NOMO-1 (cell line): ENCODE measurements around the gene KCTD2.

ENCODE experiments used
- DNase-seq, 2 experiments: peaks; one replicate each; lab custom pipeline; 2025; ENCODE audit not compliant: unreplicated experiment in 2 of 2; lab: John Stamatoyannopoulos, UW

The KCTD2 gene

GRCh38 chr17:75075597-75076336 lies 28.7 kb downstream of the KCTD2 start:
- DNase-seq: no peak

GRCh38 chr17:75077072-75077495 lies 30.1 kb downstream of the KCTD2 start:
- DNase-seq: no peak

GRCh38 chr17:75077496-75078283 lies 30.7 kb downstream of the KCTD2 start:
- DNase-seq: peak; percentile 78 to 83

- DNase-seq: no peak
These were observed 31.4 kb downstream of the KCTD2 start for GRCh38 chr17:75078284-75079022.

GRCh38 chr17:75079023-75079373 lies 32.0 kb downstream of the KCTD2 start:
- DNase-seq: no peak

GRCh38 chr17:75081611-75082540 lies 34.9 kb downstream of the KCTD2 start:
- no peak for DNase-seq

- DNase-seq: no peak
These were observed 35.7 kb downstream of the KCTD2 start for GRCh38 chr17:75082683-75083082.

- no peak for DNase-seq
These were observed 37.1 kb downstream of the KCTD2 start for GRCh38 chr17:75084039-75084660.

GRCh38 chr17:75086496-75087181 lies 39.6 kb downstream of the KCTD2 start:
- DNase-seq: no peak

GRCh38 chr17:75087182-75087557 lies 40.1 kb downstream of the KCTD2 start:
- DNase-seq: no peak

GRCh38 chr17:75087558-75088453 lies 40.8 kb downstream of the KCTD2 start, which contains the start of gene SLC16A5:
SLC16A5 (plus strand) TSS chr17:75087954; CDS start chr17:75093637, 5,683 bp downstream.
- peak; percentile 70 to 87 for DNase-seq

GRCh38 chr17:75088465-75089417 lies 41.7 kb downstream of the KCTD2 start:
- no peak for DNase-seq

- no peak for DNase-seq
These were observed 44.1 kb downstream of the KCTD2 start for GRCh38 chr17:75090871-75091854.

- no peak for DNase-seq
These were observed 44.9 kb downstream of the KCTD2 start for GRCh38 chr17:75091855-75092327.

GRCh38 chr17:75093548-75094158 lies 46.6 kb downstream of the KCTD2 start:
- no peak for DNase-seq
